GM23338 (cell line): Measurements from ENCODE around the gene TBRG4. TPM values are rescaled to one million over a fixed set of nuclear protein-coding genes. Genes with fewer than 3 reads are reported as not detected.

Source experiments
- ATAC-seq: fragments of 200-7000 bp; cut with Tn5 transposase; 3 replicates; pipeline ENCODE4 v1.9.1; 2020
- DNase-seq: peaks from one replicate; pipeline ENCODE4 v3.0.0-alpha.2; 2015; ENCODE audit warnings: low spot score
- H2AFZ ChIP-seq: fragments of 200-600 bp; sonication (generic); 2 replicates; pipeline ENCODE4 v1.8.0; 2016; ENCODE audit warnings: antibody characterized with exemption, mild to moderate bottlenecking, moderate library complexity
- H3F3A ChIP-seq: fragments of 200-600 bp; sonication (generic); replicated peaks from 2 replicates; pipeline ENCODE4 v1.8.0; 2017; ENCODE audit warnings: antibody characterized with exemption, mixed run types, low read depth
- H3K27ac ChIP-seq: fragments of 200-600 bp; sonication (generic); 2 replicates; pipeline ENCODE4 v1.6.1; 2016; ENCODE audit warnings: low read depth
- H3K27me3 ChIP-seq: fragments of 200-600 bp; sonication (generic); 2 replicates; pipeline ENCODE4 v1.8.0; 2016; ENCODE audit warnings: mild to moderate bottlenecking, mixed run types, moderate library complexity; ENCODE audit not compliant: insufficient read depth
- H3K36me3 ChIP-seq: fragments of 200-600 bp; sonication (generic); 2 replicates; pipeline ENCODE4 v1.8.0; 2016; ENCODE audit warnings: mild to moderate bottlenecking; ENCODE audit not compliant: insufficient read depth
- H3K4me1 ChIP-seq: fragments of 200-600 bp; sonication (generic); 2 replicates; pipeline ENCODE4 v1.8.0; 2016; ENCODE audit warnings: mild to moderate bottlenecking, moderate library complexity; ENCODE audit not compliant: insufficient read depth
- H3K4me2 ChIP-seq: fragments of 200-600 bp; sonication (generic); 2 replicates; pipeline ENCODE4 v1.7.1; 2017; ENCODE audit warnings: mixed run types
- H3K4me3 ChIP-seq: fragments of 200-600 bp; sonication (generic); 2 replicates; pipeline ENCODE4 v1.6.1; 2016; ENCODE audit warnings: mixed run types
- H3K79me2 ChIP-seq: fragments of 200-600 bp; sonication (generic); replicated peaks from 2 replicates; pipeline ENCODE4 v1.8.0; 2017; ENCODE audit warnings: mild to moderate bottlenecking; ENCODE audit not compliant: insufficient read depth
- H3K9me2 ChIP-seq: fragments of 200-600 bp; sonication (generic); 2 replicates; pipeline ENCODE4 v1.8.0; 2017; ENCODE audit not compliant: insufficient read depth
- H4K20me1 ChIP-seq: fragments of 200-600 bp; sonication (generic); replicated peaks from 2 replicates; pipeline ENCODE4 v1.8.0; 2017; ENCODE audit warnings: mild to moderate bottlenecking; ENCODE audit not compliant: insufficient read depth
- H3K27ac Mint-ChIP-seq: 2 replicates; pipeline ENCODE4 v1.8.0; 2020; ENCODE audit warnings: inconsistent platforms, mild to moderate bottlenecking, moderate library complexity, mixed read lengths
- H3K27me3 Mint-ChIP-seq: 3 replicates; pipeline ENCODE4 v1.8.0; 2022; ENCODE audit warnings: low read depth, mild to moderate bottlenecking, moderate library complexity, mixed read lengths, inconsistent platforms; ENCODE audit not compliant: insufficient read depth, poor library complexity
- H3K36me3 Mint-ChIP-seq: 3 replicates; pipeline ENCODE4 v1.8.0; 2021; ENCODE audit warnings: low read depth, mild to moderate bottlenecking, inconsistent platforms, moderate library complexity, mixed read lengths
- H3K4me1 Mint-ChIP-seq: 3 replicates; pipeline ENCODE4 v1.8.0; 2020; ENCODE audit warnings: mild to moderate bottlenecking, inconsistent platforms, mixed read lengths
- H3K4me3 Mint-ChIP-seq: 3 replicates; pipeline ENCODE4 v1.8.0; 2021; ENCODE audit warnings: moderate library complexity, mild to moderate bottlenecking, inconsistent platforms, mixed read lengths
- H3K9me3 Mint-ChIP-seq: 3 replicates; pipeline ENCODE4 v1.8.0; 2020; ENCODE audit warnings: moderate library complexity, mild to moderate bottlenecking, inconsistent platforms, mixed read lengths
- CTCF ChIP-seq, 2 experiments: fragments of 200-600 bp in 1 of 2; sonication (generic) in 1 of 2; conservative IDR thresholded peaks; 2 replicates each; pipeline versions ENCODE4 v1.5.1 to v1.6.1; 2016 to 2017; ENCODE audit warnings: antibody characterized with exemption in 2 of 2, low read depth in 2 of 2, mild to moderate bottlenecking in 2 of 2, moderate library complexity in 1 of 2
- EZH2 ChIP-seq: fragments of 200-600 bp; sonication (generic); IDR thresholded peaks from one replicate; pipeline ENCODE4 v1.8.0; 2017; ENCODE audit warnings: antibody characterized with exemption, mild to moderate bottlenecking, low read depth; ENCODE audit not compliant: unreplicated experiment
- NANOG ChIP-seq: IDR thresholded peaks from 2 replicates; pipeline ENCODE4 v1.6.1; 2016; ENCODE audit warnings: antibody characterized with exemption, borderline replicate concordance
- REST ChIP-seq: IDR thresholded peaks from one replicate; pipeline ENCODE4 v1.6.1; 2018; ENCODE audit warnings: antibody characterized with exemption; ENCODE audit not compliant: unreplicated experiment
- STAT1 ChIP-seq: IDR thresholded peaks from one replicate; pipeline ENCODE4 v1.6.1; 2016; ENCODE audit warnings: antibody characterized with exemption; ENCODE audit not compliant: unreplicated experiment
- ZNF331 ChIP-seq: fragments of 250-450 bp; sonication (Bioruptor Pico); IDR thresholded peaks from 2 replicates; pipeline ENCODE4 v1.5.0; 2020; ENCODE audit warnings: low read depth, mild to moderate bottlenecking, moderate library complexity
- polyA plus RNA-seq: library from polyadenylated mRNA; unstranded; fragments of >200 nt; fragmentation: Nextera tagmentation; extraction: Ambion mirVana; gene quantifications from 2 replicates; pipeline ENCODE4 v1.2.1, GENCODE V29; 2016
- total RNA-seq: library from RNA; depleted of rRNA; stranded (reverse); fragments of >200 nt; shearing (Covaris generic); gene quantifications from 2 replicates; pipeline ENCODE4 v1.2.3, GENCODE V29; 2014

TBRG4 gene
- total and polyA plus RNA-seq, 2 experiments from 2014 or later, result 72.5 to 162 TPM

- no peak for TF ChIP-seq REST
- TF ChIP-seq NANOG, result no peak
These were observed 29.3 kb upstream of the TBRG4 start (continued) for GRCh38 chr7:45140827-45141226.

- no peaks in the 10 kb centered on the region for H3K9me2 ChIP-seq
- Mint-ChIP-seq H3K4me3 (no peak overlapping the region), H3K9me3 (no peaks in the 10 kb centered on the region; the same call in 2 of the 3 replicates), H3K4me1 (peaks cover 5% of the 10 kb centered on the region; the same call in 2 of the 3 replicates), H3K27ac (no peak overlapping the region), H3K27me3 (no peaks in the 10 kb centered on the region), H3K36me3 (no peaks in the 10 kb centered on the region)
- no peaks in the 10 kb centered on the region for H3K4me1 ChIP-seq
- no peak overlapping the region for H3K4me2 ChIP-seq
- no peaks in the 10 kb centered on the region for H4K20me1 ChIP-seq
- no peaks in the 10 kb centered on the region for H3K27me3 ChIP-seq
- no peak overlapping the region for H3K4me3 ChIP-seq
- H3F3A ChIP-seq, result no peaks in the 10 kb centered on the region
- no peak for TF ChIP-seq STAT1
- no peak for DNase-seq
- H3K27ac ChIP-seq, result no peak overlapping the region
- H3K36me3 ChIP-seq, result no peaks in the 10 kb centered on the region
- ATAC-seq, result no peak
- no peaks in the 10 kb centered on the region for H3K79me2 ChIP-seq
- H2AFZ ChIP-seq, result no peak overlapping the region
These were observed 27.2 kb upstream of the TBRG4 start for GRCh38 chr7:45138433-45139267.

- Histone ChIP-seq H3K79me2 (no peaks in the 10 kb centered on the region), H3K4me3 (no peak overlapping the region), H3K4me2 (no peak overlapping the region), H3K27ac (no peak overlapping the region), H3K27me3 (no peaks in the 10 kb centered on the region), H4K20me1 (no peaks in the 10 kb centered on the region), H3K4me1 (no peaks in the 10 kb centered on the region), H3K36me3 (no peaks in the 10 kb centered on the region), H3F3A (no peaks in the 10 kb centered on the region), H2AFZ (peak overlapping the region; percentile 25; the same call in 1 of the 2 replicates), H3K9me2 (no peaks in the 10 kb centered on the region)
- Mint-ChIP-seq H3K27ac (no peak overlapping the region), H3K36me3 (no peaks in the 10 kb centered on the region), H3K9me3 (no peaks in the 10 kb centered on the region; the same call in 2 of the 3 replicates), H3K4me3 (no peak overlapping the region), H3K4me1 (peaks cover 5% of the 10 kb centered on the region; the same call in 2 of the 3 replicates), H3K27me3 (peaks cover 3% of the 10 kb centered on the region)
- peak; percentile 87 for ATAC-seq
- DNase-seq, result peak; percentile 81
- TF ChIP-seq EZH2 (no peak), CTCF (conservative IDR thresholded peaks at IDR 0.05; ENCODE audit: low read depth in 2 of 2) (peak; percentile 86 to 91), ZNF331 (CRISPR knock-in tag) (no peak)
These were observed 24.9 kb upstream of the TBRG4 start for GRCh38 chr7:45136106-45137060.
